Lower leg skin (tissue), 3 donors: ENCODE data around the gene FBXW9.
"Not testable (repeated sequence)": the region's sequence is repeated elsewhere in the genome, so short reads cannot be mapped to it uniquely, and the experiment has no call there.

Source experiments
- POLR2A ChIP-seq, 2 donors: fragments of 450-650 bp; IDR thresholded peaks; one replicate each; pipeline ENCODE4 v1.6.1; 2016 to 2017; ENCODE audit warnings: antibody characterized with exemption in 2 of 2, mild to moderate bottlenecking in 1 of 2, moderate library complexity in 1 of 2
- TF ChIP-seq, protein P1 (sequence below), 3 donors: fragments of 450-650 bp; IDR thresholded peaks; one replicate each; pipeline ENCODE4 v1.5.1; 2016; ENCODE audit warnings: antibody characterized with exemption in 3 of 3, mild to moderate bottlenecking in 3 of 3, moderate library complexity in 2 of 3

DNA sequence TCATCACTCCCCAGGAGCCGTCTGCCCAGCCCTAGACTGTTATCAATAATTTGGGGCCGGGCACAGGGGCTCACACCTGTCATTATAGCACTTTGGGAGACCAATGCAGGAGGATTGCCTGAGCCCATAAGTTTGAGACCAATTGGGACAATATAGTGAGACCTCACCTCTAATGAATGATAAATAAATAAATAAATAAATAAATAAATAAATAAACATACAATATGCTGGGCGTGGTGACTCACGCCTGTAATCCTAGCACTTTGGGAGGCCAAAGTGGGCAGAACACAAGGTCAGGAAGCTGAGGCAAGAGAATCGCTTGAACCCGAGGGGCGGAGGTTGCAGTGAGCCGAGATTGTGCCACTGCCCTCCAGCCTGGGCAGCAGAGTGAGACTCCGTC is 16.9 kb upstream of the FBXW9 start:
- TF ChIP-seq, protein P1, sequence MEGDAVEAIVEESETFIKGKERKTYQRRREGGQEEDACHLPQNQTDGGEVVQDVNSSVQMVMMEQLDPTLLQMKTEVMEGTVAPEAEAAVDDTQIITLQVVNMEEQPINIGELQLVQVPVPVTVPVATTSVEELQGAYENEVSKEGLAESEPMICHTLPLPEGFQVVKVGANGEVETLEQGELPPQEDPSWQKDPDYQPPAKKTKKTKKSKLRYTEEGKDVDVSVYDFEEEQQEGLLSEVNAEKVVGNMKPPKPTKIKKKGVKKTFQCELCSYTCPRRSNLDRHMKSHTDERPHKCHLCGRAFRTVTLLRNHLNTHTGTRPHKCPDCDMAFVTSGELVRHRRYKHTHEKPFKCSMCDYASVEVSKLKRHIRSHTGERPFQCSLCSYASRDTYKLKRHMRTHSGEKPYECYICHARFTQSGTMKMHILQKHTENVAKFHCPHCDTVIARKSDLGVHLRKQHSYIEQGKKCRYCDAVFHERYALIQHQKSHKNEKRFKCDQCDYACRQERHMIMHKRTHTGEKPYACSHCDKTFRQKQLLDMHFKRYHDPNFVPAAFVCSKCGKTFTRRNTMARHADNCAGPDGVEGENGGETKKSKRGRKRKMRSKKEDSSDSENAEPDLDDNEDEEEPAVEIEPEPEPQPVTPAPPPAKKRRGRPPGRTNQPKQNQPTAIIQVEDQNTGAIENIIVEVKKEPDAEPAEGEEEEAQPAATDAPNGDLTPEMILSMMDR (IDR thresholded peaks at IDR 0.05) = not testable (repeated sequence)
- TF ChIP-seq POLR2A (IDR thresholded peaks at IDR 0.05) = not testable (repeated sequence)
